Gastroesophageal sphincter (tissue), 3 donors: ENCODE results near the gene TXNL4B.

Source experiments
- POLR2AphosphoS5 ChIP-seq: sonication (generic); formaldehyde crosslinking; IDR thresholded peaks from one replicate; pipeline ENCODE4 v1.6.1; 2017; ENCODE audit warnings: antibody characterized with exemption
- TF ChIP-seq, protein P1 (sequence below), 4 experiments: fragments of 200-600 bp in 2 of 4; fragments of 450-650 bp in 2 of 4; sonication (generic) in 1 of 4; IDR thresholded peaks; one replicate each; pipeline ENCODE4 v1.5.1; 2017 to 2019; ENCODE audit warnings: antibody characterized with exemption in 4 of 4, mild to moderate bottlenecking in 2 of 4, moderate library complexity in 2 of 4

DNA sequence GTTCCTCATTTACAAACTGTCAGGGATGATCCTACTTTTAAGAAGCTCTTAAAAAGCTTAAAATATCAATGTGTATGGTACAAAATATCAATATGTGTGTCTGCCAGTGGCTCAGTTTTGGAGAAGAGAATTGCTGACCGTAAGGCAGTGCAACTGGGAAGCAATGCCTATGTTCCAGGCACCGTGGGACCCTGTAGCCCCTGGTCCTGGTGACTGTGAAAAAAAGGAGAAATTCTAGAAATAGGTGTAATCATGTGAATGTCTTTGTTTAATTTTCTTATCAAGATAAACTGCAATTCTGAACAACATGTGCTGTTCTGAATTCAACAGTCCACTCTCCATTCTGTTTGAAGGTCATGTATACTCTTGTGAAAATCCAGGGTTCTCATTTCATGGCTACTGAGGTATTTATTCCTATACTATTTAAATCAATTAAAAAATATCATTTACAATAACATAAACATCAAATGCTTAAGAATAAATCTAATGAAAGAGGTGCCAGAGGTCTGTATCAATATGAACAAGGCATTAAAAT lies 48.5 kb downstream of the TXNL4B start:
- TF ChIP-seq, protein P1, sequence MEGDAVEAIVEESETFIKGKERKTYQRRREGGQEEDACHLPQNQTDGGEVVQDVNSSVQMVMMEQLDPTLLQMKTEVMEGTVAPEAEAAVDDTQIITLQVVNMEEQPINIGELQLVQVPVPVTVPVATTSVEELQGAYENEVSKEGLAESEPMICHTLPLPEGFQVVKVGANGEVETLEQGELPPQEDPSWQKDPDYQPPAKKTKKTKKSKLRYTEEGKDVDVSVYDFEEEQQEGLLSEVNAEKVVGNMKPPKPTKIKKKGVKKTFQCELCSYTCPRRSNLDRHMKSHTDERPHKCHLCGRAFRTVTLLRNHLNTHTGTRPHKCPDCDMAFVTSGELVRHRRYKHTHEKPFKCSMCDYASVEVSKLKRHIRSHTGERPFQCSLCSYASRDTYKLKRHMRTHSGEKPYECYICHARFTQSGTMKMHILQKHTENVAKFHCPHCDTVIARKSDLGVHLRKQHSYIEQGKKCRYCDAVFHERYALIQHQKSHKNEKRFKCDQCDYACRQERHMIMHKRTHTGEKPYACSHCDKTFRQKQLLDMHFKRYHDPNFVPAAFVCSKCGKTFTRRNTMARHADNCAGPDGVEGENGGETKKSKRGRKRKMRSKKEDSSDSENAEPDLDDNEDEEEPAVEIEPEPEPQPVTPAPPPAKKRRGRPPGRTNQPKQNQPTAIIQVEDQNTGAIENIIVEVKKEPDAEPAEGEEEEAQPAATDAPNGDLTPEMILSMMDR (IDR thresholded peaks at IDR 0.05) = no peak
- no peak for TF ChIP-seq POLR2AphosphoS5
